Neural cell (in vitro differentiated cells): ENCODE data around the gene TRPT1. TPM values are rescaled to one million over a fixed set of nuclear protein-coding genes. Genes with fewer than 3 reads are reported as not detected.

ENCODE experiments used
- H2AFZ ChIP-seq: fragments of 200-600, 300-800 bp; sonication (generic), shearing (Covaris generic); 2 replicates; pipeline ENCODE4 v1.6.0; 2014; ENCODE audit warnings: low read depth, mild to moderate bottlenecking, antibody characterized with exemption, low read length, moderate library complexity
- H3F3A ChIP-seq: fragments of 200-600 bp; shearing (Covaris generic); 2 replicates; pipeline ENCODE4 v1.6.1; 2016; ENCODE audit warnings: mild to moderate bottlenecking, moderate library complexity, mixed read lengths, antibody characterized with exemption, low read length; ENCODE audit not compliant: insufficient read depth, poor library complexity, severe bottlenecking
- H3K27ac ChIP-seq: fragments of 200-600, 300-800 bp; sonication (generic), shearing (Covaris generic); 2 replicates; pipeline ENCODE4 v1.5.1; 2014; ENCODE audit warnings: mild to moderate bottlenecking, low read length, moderate library complexity
- H3K27me3 ChIP-seq: fragments of 300-800, 200-600 bp; sonication (generic), shearing (Covaris generic); 2 replicates; pipeline ENCODE4 v1.6.0; 2014; ENCODE audit warnings: mild to moderate bottlenecking, low read depth, low read length, moderate library complexity; ENCODE audit not compliant: insufficient read depth
- H3K36me3 ChIP-seq: fragments of 300-800, 200-600 bp; sonication (generic), shearing (Covaris generic); 2 replicates; pipeline ENCODE4 v1.5.1; 2014; ENCODE audit warnings: mild to moderate bottlenecking, antibody characterized with exemption, low read length, moderate library complexity; ENCODE audit not compliant: insufficient read depth
- H3K4me2 ChIP-seq: fragments of 300-800, 200-600 bp; sonication (generic), shearing (Covaris generic); 2 replicates; pipeline ENCODE4 v1.6.0; 2014; ENCODE audit warnings: mild to moderate bottlenecking, low read length
- H3K4me3 ChIP-seq: fragments of 300-800, 200-600 bp; sonication (generic), shearing (Covaris generic); 2 replicates; pipeline ENCODE4 v1.5.1; 2014; ENCODE audit warnings: mild to moderate bottlenecking, low read length, moderate library complexity
- H3K79me2 ChIP-seq: fragments of 200-600 bp; shearing (Covaris generic); replicated peaks from 2 replicates; pipeline ENCODE4 v1.6.0; 2014; ENCODE audit warnings: mild to moderate bottlenecking, low read length, moderate library complexity; ENCODE audit not compliant: insufficient read depth
- H3K9ac ChIP-seq: fragments of 300-800, 200-600 bp; sonication (generic), shearing (Covaris generic); 2 replicates; pipeline ENCODE4 v1.6.1; 2016; ENCODE audit warnings: mild to moderate bottlenecking, low read length, mixed read lengths
- H3K9me2 ChIP-seq: fragments of 200-600 bp; shearing (Covaris generic); 2 replicates; pipeline ENCODE4 v1.6.1; 2016; ENCODE audit warnings: mild to moderate bottlenecking, low read length, mixed read lengths; ENCODE audit not compliant: insufficient read depth
- H3K9me3 ChIP-seq: fragments of 200-600, 300-800 bp; sonication (generic), shearing (Covaris generic); 2 replicates; pipeline ENCODE4 v1.6.1; 2016; ENCODE audit warnings: mild to moderate bottlenecking, mixed run types, low read length, moderate library complexity, mixed read lengths
- H4K20me1 ChIP-seq: fragments of 200-600 bp; shearing (Covaris generic); 2 replicates; pipeline ENCODE4 v1.6.1; 2016; ENCODE audit warnings: mild to moderate bottlenecking, mixed run types; ENCODE audit not compliant: insufficient read depth
- EP300 ChIP-seq: fragments of 450-650 bp; conservative IDR thresholded peaks from 2 replicates; pipeline ENCODE4 v1.6.1; 2014; ENCODE audit warnings: antibody characterized with exemption, mild to moderate bottlenecking, moderate library complexity; ENCODE audit not compliant: poor library complexity, severe bottlenecking
- EZH2 ChIP-seq: fragments of 200-600, 300-800 bp; shearing (Covaris generic), sonication (generic); IDR thresholded peaks from 2 replicates; pipeline ENCODE4 v1.6.1; 2014; ENCODE audit warnings: antibody characterized with exemption, low read length, borderline replicate concordance, mild to moderate bottlenecking; ENCODE audit not compliant: insufficient read depth, poor library complexity, severe bottlenecking
- MXI1 ChIP-seq: fragments of 450-650 bp; conservative IDR thresholded peaks from 2 replicates; pipeline ENCODE4 v1.6.1; 2014; ENCODE audit warnings: antibody characterized with exemption, mild to moderate bottlenecking; ENCODE audit not compliant: poor library complexity, severe bottlenecking
- POLR2AphosphoS5 ChIP-seq: IDR thresholded peaks from 2 replicates; pipeline ENCODE4 v1.6.1; 2012
- RAD21 ChIP-seq: fragments of 450-650 bp; conservative IDR thresholded peaks from 2 replicates; pipeline ENCODE4 v1.6.1; 2014; ENCODE audit warnings: antibody characterized with exemption, mild to moderate bottlenecking, moderate library complexity
- SMC3 ChIP-seq: fragments of 450-650 bp; conservative IDR thresholded peaks from 2 replicates; pipeline ENCODE4 v1.6.1; 2014; ENCODE audit warnings: antibody characterized with exemption, mild to moderate bottlenecking, moderate library complexity; ENCODE audit not compliant: poor library complexity
- TAF1 ChIP-seq: IDR thresholded peaks from 2 replicates; pipeline ENCODE4 v1.6.1; 2012; ENCODE audit warnings: low read depth
- polyA plus RNA-seq: library from polyadenylated mRNA; depleted of rRNA; stranded (reverse); fragments of >200 nt; gene quantifications from 2 replicates; pipeline ENCODE4 v1.2.3, GENCODE V29; 2014
- TF ChIP-seq, protein P1 (sequence below): fragments of 450-650 bp; IDR thresholded peaks from 2 replicates; pipeline ENCODE4 v1.5.1; 2014; ENCODE audit warnings: antibody characterized with exemption, mild to moderate bottlenecking, moderate library complexity; ENCODE audit not compliant: poor library complexity, severe bottlenecking
- TF ChIP-seq, protein P2 (sequence below): IDR thresholded peaks from 2 replicates; pipeline ENCODE4 v1.6.1; 2012; ENCODE audit warnings: borderline replicate concordance

TRPT1 gene
- polyA plus RNA-seq, 1 donor from 2014 or later, result 67.2 TPM

DNA sequence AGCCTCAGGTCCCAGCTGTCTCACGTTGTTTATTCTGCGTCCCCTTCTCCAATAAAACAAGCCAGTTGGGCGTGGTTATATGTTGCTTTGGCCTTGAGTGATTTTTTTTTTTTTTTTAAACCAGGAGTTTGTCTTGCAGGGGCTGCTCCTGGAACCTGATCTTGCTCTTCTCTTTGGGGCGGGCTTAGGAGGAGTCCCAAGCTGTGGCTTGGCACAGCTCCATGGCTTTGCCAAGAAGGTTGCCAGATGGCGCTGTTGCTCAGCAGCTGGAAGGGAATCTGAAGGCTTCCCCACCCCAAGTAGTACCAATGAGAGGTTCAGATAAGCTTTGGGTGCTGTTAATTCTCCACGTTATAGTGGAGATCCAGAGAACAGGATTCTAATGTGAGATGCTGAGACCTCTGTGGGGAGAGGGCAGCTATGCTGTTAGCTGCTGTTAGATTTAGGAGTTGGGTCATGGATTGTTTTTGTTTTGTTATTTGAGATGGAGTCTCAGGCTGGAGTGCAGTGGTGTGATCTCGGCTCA, 21.5 kb downstream of the TRPT1 start:
- H3K4me2 ChIP-seq, result no peak overlapping the region
- TF ChIP-seq SMC3, result peak; percentile 63
- peak; percentile 70 for TF ChIP-seq RAD21
- TF ChIP-seq TAF1, result no peak
- TF ChIP-seq, protein P1, sequence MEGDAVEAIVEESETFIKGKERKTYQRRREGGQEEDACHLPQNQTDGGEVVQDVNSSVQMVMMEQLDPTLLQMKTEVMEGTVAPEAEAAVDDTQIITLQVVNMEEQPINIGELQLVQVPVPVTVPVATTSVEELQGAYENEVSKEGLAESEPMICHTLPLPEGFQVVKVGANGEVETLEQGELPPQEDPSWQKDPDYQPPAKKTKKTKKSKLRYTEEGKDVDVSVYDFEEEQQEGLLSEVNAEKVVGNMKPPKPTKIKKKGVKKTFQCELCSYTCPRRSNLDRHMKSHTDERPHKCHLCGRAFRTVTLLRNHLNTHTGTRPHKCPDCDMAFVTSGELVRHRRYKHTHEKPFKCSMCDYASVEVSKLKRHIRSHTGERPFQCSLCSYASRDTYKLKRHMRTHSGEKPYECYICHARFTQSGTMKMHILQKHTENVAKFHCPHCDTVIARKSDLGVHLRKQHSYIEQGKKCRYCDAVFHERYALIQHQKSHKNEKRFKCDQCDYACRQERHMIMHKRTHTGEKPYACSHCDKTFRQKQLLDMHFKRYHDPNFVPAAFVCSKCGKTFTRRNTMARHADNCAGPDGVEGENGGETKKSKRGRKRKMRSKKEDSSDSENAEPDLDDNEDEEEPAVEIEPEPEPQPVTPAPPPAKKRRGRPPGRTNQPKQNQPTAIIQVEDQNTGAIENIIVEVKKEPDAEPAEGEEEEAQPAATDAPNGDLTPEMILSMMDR, result peak; percentile 67
- no peak overlapping the region for H3K27ac ChIP-seq
- no peak overlapping the region for H3K9ac ChIP-seq
- H3K79me2 ChIP-seq, result no peaks in the 10 kb centered on the region
- H3K9me3 ChIP-seq, result no peaks in the 10 kb centered on the region
- H3K36me3 ChIP-seq, result peaks cover 6% of the 10 kb centered on the region
- H3K4me3 ChIP-seq, result no peak overlapping the region
- no peaks in the 10 kb centered on the region for H3K27me3 ChIP-seq
- H4K20me1 ChIP-seq, result no peaks in the 10 kb centered on the region
- H3K9me2 ChIP-seq, result no peaks in the 10 kb centered on the region
- no peaks in the 10 kb centered on the region for H3F3A ChIP-seq
- no peak overlapping the region for H2AFZ ChIP-seq

DNA sequence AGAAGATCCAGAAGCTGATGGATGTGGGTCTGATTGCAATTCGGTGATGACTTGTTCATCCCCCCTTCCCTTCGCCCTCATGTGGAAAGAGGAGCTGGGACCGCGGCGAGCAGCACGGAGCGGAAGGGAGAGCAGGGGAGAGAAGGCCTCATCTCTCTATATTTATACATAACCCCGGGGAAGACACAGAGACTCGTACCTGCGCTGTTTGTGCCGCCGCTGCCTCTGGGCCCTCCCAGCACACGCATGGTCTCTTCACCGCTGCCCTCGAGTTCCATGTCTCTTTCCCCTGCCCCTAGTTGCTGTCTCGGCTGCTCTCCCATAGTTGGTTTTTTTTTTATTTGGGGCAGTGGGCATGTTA, 21.9 kb downstream of the TRPT1 start:
- Histone ChIP-seq H3K4me3 (no peak overlapping the region), H3K27ac (no peak overlapping the region), H3K79me2 (no peaks in the 10 kb centered on the region), H3K9me2 (no peaks in the 10 kb centered on the region), H3K9ac (no peak overlapping the region), H3F3A (no peaks in the 10 kb centered on the region), H3K36me3 (peaks cover 6% of the 10 kb centered on the region), H3K4me2 (no peak overlapping the region), H4K20me1 (no peaks in the 10 kb centered on the region), H3K9me3 (no peaks in the 10 kb centered on the region), H2AFZ (no peak overlapping the region), H3K27me3 (no peaks in the 10 kb centered on the region)
- TF ChIP-seq, protein P1, result no peak
- TF ChIP-seq POLR2AphosphoS5 (no peak), EP300 (no peak), RAD21 (no peak), MXI1 (no peak), SMC3 (no peak), EZH2 (no peak), TAF1 (no peak)
- TF ChIP-seq, protein P2, sequence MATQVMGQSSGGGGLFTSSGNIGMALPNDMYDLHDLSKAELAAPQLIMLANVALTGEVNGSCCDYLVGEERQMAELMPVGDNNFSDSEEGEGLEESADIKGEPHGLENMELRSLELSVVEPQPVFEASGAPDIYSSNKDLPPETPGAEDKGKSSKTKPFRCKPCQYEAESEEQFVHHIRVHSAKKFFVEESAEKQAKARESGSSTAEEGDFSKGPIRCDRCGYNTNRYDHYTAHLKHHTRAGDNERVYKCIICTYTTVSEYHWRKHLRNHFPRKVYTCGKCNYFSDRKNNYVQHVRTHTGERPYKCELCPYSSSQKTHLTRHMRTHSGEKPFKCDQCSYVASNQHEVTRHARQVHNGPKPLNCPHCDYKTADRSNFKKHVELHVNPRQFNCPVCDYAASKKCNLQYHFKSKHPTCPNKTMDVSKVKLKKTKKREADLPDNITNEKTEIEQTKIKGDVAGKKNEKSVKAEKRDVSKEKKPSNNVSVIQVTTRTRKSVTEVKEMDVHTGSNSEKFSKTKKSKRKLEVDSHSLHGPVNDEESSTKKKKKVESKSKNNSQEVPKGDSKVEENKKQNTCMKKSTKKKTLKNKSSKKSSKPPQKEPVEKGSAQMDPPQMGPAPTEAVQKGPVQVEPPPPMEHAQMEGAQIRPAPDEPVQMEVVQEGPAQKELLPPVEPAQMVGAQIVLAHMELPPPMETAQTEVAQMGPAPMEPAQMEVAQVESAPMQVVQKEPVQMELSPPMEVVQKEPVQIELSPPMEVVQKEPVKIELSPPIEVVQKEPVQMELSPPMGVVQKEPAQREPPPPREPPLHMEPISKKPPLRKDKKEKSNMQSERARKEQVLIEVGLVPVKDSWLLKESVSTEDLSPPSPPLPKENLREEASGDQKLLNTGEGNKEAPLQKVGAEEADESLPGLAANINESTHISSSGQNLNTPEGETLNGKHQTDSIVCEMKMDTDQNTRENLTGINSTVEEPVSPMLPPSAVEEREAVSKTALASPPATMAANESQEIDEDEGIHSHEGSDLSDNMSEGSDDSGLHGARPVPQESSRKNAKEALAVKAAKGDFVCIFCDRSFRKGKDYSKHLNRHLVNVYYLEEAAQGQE, result no peak
